Embryonic facial prominence (tissue), 1 donor: ENCODE results near the gene CNTNAP5.
A peak's percentile ranks its signal among the peaks of the same experiment; 100 is the strongest.

Source experiments
- DNase-seq: peaks from one replicate; pipeline ENCODE4 v3.0.0-alpha.2; 2016; ENCODE audit errors: extremely low spot score

Gene CNTNAP5

DNA sequence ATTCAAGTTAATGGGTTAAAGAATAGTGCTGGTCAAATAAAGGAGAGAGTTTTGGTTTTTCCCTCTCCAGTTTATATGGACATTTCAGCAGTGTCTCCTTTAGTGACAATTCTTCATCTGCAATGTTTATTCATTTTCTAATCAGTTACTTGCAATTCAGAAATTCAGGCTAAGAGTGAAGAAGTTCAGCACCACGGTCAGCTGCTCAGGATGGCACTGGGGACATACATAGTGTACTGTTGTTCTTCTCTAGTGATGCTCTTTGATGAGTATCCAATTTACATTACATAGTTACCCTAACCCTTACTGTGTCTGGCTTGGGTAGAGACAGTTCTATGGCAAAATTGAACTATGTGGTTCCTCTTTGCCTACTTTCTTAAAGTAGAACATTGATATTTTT lies 412.7 kb downstream of the CNTNAP5 start:
- DNase-seq = peak; percentile 19

GRCh38 chr2:124450481-124450880 lies 425.4 kb downstream of the CNTNAP5 start:
- DNase-seq = no peak

DNA sequence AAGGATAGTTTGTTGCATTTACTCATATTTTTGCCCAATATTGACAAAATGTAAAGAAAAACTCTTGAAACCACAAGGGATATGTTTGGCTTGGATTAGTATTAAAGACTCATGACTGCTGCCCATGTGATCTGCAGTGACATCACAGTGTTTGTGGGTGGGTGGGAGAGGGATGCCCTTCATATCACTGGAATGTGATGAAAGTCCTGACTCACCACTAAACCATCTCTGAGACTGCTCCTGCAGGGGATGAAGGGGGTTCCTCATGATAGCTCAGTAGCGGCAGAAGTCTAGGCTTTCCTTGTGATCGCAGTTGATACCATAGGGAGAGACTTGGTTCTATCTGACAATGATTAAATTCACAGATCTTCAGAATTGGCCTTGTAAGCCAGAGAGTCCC lies 451.2 kb downstream of the CNTNAP5 start:
- no peak for DNase-seq

DNA sequence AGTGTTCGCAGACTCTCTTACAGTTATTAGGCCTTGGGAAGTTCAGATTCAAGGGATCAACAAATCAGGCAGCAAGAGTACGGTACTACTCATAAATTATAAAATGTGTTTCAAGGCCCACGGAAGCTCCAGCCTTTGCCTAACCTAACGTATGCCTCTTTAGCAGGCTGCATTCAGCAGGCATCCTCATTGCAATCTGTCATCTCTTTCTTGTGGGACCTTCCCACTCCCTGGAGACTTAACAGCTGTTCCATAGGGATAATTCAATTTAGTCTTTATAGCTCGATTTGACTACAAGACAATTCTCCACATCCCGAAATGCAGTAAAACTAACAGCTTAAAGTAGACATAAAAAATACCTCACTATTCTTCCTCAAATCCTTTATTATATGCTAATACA lies 453.7 kb downstream of the CNTNAP5 start:
- no peak for DNase-seq

DNA sequence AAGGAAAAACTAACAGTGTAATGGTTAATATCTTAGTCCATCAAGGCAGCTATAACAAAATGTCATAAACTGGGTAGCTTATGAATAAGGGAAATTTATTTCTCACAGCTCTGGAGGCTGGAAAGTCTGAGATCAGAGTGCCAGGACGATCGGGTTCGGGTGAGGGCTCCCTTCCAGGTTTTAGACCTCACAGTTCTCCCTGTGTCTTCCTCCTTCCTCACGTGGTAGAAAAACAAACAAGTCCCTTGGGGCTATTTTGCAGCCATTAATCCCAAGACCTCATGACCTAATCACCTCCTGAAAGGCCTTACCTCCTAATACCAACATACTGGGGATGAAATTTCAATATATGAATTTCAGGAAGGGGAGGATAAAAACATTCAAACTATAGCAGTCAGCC lies 455.9 kb downstream of the CNTNAP5 start:
- DNase-seq = no peak

GRCh38 chr2:124482044-124482443 lies 457.0 kb downstream of the CNTNAP5 start:
- DNase-seq = no peak

- DNase-seq = no peak
Observed at GRCh38 chr2:124482551-124482950, 457.5 kb downstream of the CNTNAP5 start.

- DNase-seq = no peak
Observed at GRCh38 chr2:124485659-124486058, 460.6 kb downstream of the CNTNAP5 start.

- no peak for DNase-seq
Observed at GRCh38 chr2:124489686-124490085, 464.6 kb downstream of the CNTNAP5 start.

DNA sequence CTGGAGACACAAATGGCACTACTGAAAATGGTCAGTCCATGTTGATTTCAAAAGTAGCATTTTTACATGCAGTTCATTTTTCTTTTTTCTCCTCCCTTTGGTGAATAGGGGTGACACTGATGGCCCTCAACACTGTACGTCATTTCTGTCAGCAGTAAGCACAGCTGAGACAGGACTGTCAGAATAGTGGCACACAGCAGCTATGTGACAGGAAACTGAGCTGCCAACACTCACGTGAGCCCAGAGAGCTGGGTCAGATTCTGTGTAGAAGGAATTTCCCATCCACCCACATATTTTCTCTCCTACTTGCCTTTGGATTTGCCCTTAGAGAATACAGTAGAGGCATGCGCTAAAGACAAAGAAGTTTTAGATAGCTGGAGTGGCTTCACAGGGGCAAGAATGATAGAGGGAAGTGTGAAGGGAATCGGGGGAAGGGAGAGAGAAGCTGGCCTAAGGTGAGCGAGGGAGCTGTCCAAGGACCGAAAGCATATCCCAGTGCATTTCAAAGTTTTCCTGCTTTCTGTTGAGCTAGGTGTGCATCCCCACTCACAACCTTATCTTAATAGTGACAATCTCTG lies 476.6 kb downstream of the CNTNAP5 start:
- no peak for DNase-seq

DNA sequence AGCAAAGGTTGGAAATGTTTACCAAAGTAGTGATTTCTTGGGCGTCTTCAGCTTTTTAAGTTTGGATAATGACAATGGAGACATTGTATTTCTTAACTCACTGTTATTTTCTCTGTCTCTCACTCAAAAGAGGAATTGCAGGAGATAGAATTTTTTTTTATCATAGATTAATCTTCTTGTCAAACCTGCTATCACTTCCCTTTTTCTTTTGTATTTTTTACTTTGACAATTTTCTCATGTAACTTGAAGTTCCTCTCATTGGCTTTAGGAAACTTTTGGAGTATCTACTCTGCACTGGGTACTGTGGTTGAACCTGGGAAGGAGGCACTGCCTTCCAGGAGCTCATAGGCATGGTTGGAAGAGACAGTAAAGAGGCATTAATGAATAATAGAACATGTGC lies 489.1 kb downstream of the CNTNAP5 start:
- no peak for DNase-seq

GRCh38 chr2:124520953-124521352 lies 495.9 kb downstream of the CNTNAP5 start:
- no peak for DNase-seq

DNA sequence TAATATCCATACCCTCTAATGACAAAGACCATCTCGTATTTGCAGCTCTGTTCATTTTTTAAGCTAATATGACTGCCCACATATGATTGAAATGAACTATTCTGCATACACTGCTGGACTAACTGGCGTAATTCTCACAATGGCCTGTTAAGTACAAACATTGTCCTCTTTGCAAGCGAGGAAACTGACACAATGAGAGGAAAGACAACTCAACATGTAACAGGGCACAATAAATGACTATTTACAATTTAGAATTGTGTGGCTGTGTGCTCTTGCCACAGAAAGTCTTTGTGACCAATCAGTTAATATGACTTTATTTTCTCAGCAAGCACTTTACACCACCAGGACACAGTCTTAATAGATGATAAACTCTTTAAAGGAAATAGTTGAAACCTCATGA lies 498.0 kb downstream of the CNTNAP5 start:
- no peak for DNase-seq

DNA sequence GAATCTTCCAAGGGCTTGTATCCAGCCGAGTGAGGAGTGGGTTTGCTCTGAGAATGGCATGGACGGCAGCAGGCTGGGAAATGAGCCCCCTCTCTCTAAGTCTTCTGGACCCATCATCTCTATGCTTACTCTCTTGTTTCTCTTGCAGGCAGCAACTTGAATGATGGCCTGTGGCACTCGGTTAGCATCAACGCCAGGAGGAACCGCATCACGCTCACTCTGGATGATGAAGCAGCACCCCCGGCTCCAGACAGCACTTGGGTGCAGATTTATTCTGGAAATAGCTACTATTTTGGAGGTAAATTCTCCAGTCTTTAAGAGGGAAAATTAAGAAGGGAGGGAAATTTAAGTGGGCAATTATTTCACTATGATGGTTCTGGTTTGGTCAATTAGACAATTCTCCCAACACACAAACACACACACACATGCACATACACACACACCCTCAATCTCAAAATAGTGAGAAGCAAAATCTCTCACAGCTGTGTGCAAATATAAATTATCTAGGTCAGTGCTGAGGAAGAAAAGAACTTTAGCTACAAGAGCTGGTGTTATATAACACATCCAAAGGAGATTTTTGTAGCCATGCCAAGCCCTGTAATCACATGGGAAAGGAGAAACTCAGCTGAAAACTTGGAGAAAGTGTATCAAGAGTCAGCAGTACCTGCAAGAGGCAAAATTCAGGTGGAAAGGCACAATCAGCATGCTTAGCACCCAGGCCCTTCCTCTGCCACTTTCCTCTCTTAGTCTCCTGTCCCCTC lies 499.2 kb downstream of the CNTNAP5 start:
- DNase-seq = no peak

DNA sequence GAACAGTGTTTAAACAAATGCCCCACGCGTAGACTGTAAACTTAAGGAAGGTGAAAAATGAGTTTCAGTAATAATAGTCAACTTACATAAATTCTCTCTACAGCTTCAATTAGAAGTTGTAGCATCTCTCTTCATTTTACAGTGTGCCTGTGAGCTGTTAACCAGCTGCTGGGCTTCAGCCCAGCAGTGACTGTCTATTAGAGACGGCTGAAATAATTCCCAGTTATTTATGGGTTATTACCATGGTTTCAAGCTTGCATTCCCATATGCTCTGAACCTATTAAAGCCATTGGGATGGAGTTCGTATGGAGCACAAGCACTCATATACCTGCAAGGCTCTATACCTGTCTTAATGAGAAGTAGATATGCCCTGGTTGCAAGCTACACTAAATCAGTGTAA lies 501.1 kb downstream of the CNTNAP5 start:
- DNase-seq = no peak

DNA sequence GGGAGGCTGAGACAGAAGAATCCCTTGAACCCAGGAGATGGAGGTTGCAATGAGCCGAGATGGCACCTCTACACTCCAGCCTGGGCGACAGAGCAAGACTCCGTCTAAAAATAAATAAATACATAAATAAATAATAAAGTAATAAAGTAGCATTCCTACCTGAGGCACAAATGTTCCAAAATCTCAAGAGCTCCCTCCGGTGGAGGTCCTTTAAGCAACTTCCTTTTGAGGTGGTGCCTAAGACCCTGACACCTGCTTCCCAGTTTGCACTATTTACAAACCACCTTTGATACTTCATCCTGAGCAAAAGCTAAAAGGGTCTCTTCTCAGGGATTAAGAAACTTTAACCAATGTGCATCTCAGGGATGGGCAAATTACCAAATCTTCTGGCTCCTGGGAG lies 505.1 kb downstream of the CNTNAP5 start:
- DNase-seq = no peak

GRCh38 chr2:124533226-124533954 lies 508.3 kb downstream of the CNTNAP5 start:
- DNase-seq = no peak

DNA sequence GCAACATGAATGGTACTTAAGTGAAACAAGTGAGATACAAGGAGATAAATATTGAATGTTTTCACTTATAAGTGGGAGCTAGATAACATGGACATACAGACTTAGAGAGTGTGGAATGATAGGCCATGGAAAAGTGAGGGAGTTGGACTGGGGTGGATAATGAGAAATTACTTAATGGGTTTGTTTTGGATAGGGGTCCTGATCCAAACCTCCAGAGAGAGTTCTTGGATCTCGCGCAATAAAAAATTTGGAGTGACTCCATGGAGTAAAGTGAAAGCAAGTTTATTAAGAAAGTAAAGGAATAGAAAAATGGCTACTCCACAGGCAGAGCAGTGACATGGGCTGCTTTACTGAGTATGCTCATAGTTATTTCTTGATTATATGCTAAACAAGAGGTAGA lies 508.9 kb downstream of the CNTNAP5 start:
- DNase-seq = no peak

- DNase-seq = no peak
Observed at GRCh38 chr2:124535816-124536215, 510.7 kb downstream of the CNTNAP5 start.

- no peak for DNase-seq
Observed at GRCh38 chr2:124536591-124536990, 511.5 kb downstream of the CNTNAP5 start.

- DNase-seq = no peak
Observed at GRCh38 chr2:124538549-124538948, 513.5 kb downstream of the CNTNAP5 start.

GRCh38 chr2:124540805-124541204 lies 515.7 kb downstream of the CNTNAP5 start:
- DNase-seq = no peak
